HUES48 (cell line): ENCODE measurements around the gene SLC25A41.
A peak's percentile ranks its signal among the peaks of the same experiment; 100 is the strongest.

Experiments used
- H3K27ac ChIP-seq: one replicate; pipeline ENCODE4 v1.7.0; 2013; ENCODE audit warnings: low read depth, low read length, inconsistent platforms
- H3K27me3 ChIP-seq: 2 replicates; pipeline ENCODE4 v1.6.1; 2013; ENCODE audit warnings: mild to moderate bottlenecking, low read length; ENCODE audit not compliant: control insufficient read depth, insufficient read depth
- H3K36me3 ChIP-seq: 2 replicates; pipeline ENCODE4 v1.6.1; 2013; ENCODE audit warnings: low read length; ENCODE audit not compliant: control insufficient read depth, insufficient read depth
- H3K4me1 ChIP-seq: 2 replicates; pipeline ENCODE4 v1.6.1; 2013; ENCODE audit warnings: mild to moderate bottlenecking, low read length; ENCODE audit not compliant: control insufficient read depth, insufficient read depth
- H3K4me3 ChIP-seq: 2 replicates; pipeline ENCODE4 v1.5.1; 2013; ENCODE audit warnings: mild to moderate bottlenecking, low read depth, low read length
- H3K9ac ChIP-seq: 2 replicates; pipeline ENCODE4 v1.6.1; 2013; ENCODE audit warnings: mild to moderate bottlenecking, low read depth, low read length, moderate library complexity
- H3K9me3 ChIP-seq: 2 replicates; pipeline ENCODE4 v1.6.1; 2013; ENCODE audit warnings: low read length; ENCODE audit not compliant: control insufficient read depth, insufficient read depth

The SLC25A41 gene

DNA sequence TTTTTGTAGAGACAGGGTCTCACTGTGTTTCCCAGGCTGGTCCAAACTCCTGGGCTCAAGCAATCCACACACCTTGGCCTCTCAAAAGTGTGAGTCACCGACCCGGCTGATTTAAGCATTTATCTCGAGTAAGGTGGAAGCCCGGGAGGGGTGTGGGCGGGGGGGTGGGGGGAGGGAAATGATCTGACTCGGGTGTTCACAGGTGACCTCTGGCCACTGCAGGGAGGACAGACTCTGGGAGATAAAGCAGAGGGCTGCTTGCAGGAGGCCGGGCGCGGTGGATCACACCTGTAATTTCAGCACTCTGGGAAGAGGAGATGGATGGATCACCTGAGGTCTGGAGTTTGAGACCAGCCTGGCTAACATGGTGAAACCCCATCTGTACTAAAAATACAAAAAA lies 40.1 kb upstream of the SLC25A41 start:
- no peak overlapping the region for H3K27ac ChIP-seq
- H3K27me3 ChIP-seq: peaks cover 15% of the 10 kb centered on the region
- no peaks in the 10 kb centered on the region for H3K9me3 ChIP-seq
- no peaks in the 10 kb centered on the region; the same call in 1 of the 2 replicates for H3K4me1 ChIP-seq
- no peak overlapping the region for H3K9ac ChIP-seq
- H3K4me3 ChIP-seq: no peak overlapping the region
- H3K36me3 ChIP-seq: no peaks in the 10 kb centered on the region

DNA sequence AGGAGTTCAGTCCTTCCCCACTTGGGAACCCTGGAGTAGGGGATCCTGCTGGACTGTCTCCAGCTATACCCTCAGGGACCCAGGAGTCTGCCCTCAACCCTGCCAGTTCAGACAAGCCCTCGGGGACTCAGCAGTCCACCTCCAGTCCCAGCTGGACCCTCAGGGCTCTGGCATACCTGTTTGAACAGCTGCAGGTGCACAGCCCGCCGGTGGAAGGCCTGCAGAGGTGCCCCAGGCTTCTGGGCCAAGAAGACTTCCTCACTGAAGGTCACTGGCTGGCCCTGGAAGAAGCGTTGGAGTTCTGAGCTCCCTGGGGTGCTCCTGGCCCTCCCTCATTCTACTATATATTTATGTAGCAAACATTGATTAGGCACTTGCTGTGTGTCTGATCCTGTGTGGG lies 39.1 kb upstream of the SLC25A41 start:
- Histone ChIP-seq H3K27me3 (peaks cover 15% of the 10 kb centered on the region), H3K9ac (no peak overlapping the region), H3K4me3 (no peak overlapping the region), H3K4me1 (no peaks in the 10 kb centered on the region; the same call in 1 of the 2 replicates), H3K27ac (no peak overlapping the region), H3K9me3 (no peaks in the 10 kb centered on the region), H3K36me3 (no peaks in the 10 kb centered on the region)

DNA sequence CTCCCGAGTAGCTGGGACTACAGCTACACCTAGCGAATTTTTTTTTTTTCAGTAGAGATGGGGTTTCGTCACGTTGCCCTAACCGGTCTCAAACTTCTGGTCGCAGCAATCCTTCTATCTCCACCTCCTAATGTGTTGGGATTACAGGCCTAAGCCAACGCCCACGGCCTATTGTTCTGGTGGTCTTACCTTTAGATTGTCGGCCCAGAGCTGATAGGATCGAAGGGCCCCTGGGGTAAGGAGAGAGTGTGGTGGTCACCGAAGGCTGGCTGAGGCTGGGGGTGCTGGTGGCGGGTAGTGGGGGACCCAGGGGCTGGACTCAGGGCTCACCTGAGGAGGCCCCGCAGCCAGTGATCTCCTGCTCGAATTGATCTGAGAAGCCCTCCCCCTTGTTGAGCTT lies 37.5 kb upstream of the SLC25A41 start:
- no peaks in the 10 kb centered on the region for H3K9me3 ChIP-seq
- H3K36me3 ChIP-seq: peaks cover 13% of the 10 kb centered on the region
- no peak overlapping the region for H3K4me3 ChIP-seq
- H3K9ac ChIP-seq: no peak overlapping the region
- H3K4me1 ChIP-seq: no peaks in the 10 kb centered on the region; the same call in 1 of the 2 replicates
- peaks cover 15% of the 10 kb centered on the region for H3K27me3 ChIP-seq
- H3K27ac ChIP-seq: peak overlapping the region; percentile 20

DNA sequence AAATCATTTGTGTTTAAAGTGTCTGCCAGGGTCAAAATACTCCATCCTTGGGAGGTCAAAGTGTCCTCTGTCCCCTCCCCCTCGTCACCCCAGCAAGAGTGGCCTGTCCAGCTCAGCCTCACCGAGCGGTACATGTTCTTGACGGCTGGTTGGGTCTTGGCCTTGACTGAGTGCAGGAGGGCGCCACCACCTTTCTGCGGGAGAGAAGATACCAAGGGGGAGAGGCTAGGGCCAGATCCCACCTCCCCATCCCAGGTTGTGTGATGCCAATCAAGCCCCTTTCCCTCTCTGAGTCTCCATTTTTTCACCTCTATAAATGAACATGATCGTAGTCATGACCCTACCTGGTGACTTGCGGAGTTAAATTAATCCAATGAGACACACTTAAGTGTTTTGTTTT lies 36.6 kb upstream of the SLC25A41 start:
- Histone ChIP-seq H3K27ac (no peak overlapping the region), H3K4me3 (no peak overlapping the region), H3K36me3 (peaks cover 15% of the 10 kb centered on the region), H3K4me1 (peaks cover 2% of the 10 kb centered on the region; the same call in 1 of the 2 replicates), H3K27me3 (peaks cover 10% of the 10 kb centered on the region), H3K9me3 (no peaks in the 10 kb centered on the region), H3K9ac (no peak overlapping the region)

DNA sequence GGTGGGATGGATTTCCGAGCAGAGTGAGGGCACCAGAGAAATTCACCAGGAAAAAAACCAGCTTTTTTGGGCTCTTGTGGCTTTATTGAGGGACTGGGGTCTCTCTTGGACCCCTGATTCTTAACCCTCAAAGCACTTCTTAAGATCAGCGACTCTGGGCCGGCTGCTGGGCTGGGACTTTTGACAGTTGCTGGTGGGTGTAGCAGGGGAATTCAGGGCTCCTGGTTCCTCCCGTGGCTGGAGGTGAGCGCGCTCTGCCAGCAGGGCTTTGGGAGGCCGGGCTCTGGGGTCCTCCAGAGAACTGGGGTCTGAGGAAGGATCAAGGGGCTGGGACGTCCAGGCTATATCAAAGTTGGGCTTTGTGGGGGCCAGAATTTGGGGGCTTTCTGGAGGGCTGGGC lies 33.8 kb upstream of the SLC25A41 start:
- H3K9ac ChIP-seq: no peak overlapping the region
- H3K27ac ChIP-seq: no peak overlapping the region
- H3K4me3 ChIP-seq: no peak overlapping the region
- H3K27me3 ChIP-seq: peaks cover 2% of the 10 kb centered on the region; the same call in 1 of the 2 replicates
- no peaks in the 10 kb centered on the region for H3K9me3 ChIP-seq
- peaks cover 15% of the 10 kb centered on the region for H3K36me3 ChIP-seq
- peaks cover 7% of the 10 kb centered on the region; the same call in 1 of the 2 replicates for H3K4me1 ChIP-seq

DNA sequence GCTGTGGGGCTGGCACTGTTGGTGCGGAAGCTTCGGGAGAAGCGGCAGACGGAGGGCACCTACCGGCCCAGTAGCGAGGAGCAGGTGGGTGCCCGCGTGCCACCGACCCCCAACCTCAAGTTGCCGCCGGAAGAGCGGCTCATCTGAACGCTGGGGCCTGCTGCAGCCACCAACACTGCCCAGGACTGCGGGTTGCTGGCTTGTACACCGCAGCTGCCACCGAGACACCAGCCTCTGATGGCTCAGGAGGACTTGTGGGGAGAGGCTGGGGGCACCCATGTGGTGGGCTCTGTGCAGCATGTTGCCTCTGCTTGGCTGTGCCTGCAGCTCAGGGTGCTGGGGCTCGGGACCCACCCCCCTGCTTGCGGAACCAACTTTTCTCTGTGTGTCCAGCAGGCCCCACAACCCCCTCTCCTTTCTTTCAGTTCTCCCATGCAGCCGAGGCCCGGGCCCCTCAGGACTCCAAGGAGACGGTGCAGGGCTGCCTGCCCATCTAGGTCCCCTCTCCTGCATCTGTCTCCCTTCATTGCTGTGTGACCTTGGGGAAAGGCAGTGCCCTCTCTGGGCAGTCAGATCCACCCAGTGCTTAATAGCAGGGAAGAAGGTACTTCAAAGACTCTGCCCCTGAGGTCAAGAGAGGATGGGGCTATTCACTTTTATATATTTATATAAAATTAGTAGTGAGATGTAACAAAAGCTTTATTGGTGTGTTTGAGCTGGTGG lies 33.1 kb upstream of the SLC25A41 start:
- H3K9ac ChIP-seq: no peak overlapping the region
- no peak overlapping the region for H3K4me3 ChIP-seq
- H3K4me1 ChIP-seq: peaks cover 7% of the 10 kb centered on the region; the same call in 1 of the 2 replicates
- no peak overlapping the region for H3K27ac ChIP-seq
- peaks cover 4% of the 10 kb centered on the region; the same call in 1 of the 2 replicates for H3K27me3 ChIP-seq
- H3K36me3 ChIP-seq: peaks cover 15% of the 10 kb centered on the region
- no peaks in the 10 kb centered on the region for H3K9me3 ChIP-seq

DNA sequence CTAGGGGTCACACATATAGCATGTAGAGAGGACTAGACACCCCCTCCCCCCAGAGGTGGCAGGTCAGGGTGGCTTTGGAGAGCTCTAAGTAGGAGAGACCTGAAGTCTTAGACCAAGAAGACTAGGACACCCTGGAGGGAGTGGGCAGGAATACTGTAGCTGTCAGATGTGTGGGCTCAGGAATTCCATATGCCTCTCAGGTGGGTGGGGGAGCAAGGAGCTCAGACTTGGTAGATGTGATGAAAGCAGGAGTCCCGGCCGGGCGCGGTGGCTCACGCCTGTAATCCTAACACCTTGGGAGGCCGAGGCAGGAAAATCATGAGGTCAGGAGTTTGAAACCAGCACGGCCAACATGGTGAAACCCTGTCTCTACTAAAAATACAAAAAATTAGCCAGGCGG lies 32.1 kb upstream of the SLC25A41 start:
- peaks cover 15% of the 10 kb centered on the region for H3K36me3 ChIP-seq
- H3K9me3 ChIP-seq: no peaks in the 10 kb centered on the region
- no peak overlapping the region for H3K9ac ChIP-seq
- peaks cover 4% of the 10 kb centered on the region; the same call in 1 of the 2 replicates for H3K27me3 ChIP-seq
- 0 out of 2 replicates have a peak overlapping the region, but pooled peaks have one; percentile 79 for H3K4me3 ChIP-seq
- H3K27ac ChIP-seq: no peak overlapping the region
- 0 out of 2 replicates have a peak, but pooled peaks cover 7% of the 10 kb centered on the region for H3K4me1 ChIP-seq

DNA sequence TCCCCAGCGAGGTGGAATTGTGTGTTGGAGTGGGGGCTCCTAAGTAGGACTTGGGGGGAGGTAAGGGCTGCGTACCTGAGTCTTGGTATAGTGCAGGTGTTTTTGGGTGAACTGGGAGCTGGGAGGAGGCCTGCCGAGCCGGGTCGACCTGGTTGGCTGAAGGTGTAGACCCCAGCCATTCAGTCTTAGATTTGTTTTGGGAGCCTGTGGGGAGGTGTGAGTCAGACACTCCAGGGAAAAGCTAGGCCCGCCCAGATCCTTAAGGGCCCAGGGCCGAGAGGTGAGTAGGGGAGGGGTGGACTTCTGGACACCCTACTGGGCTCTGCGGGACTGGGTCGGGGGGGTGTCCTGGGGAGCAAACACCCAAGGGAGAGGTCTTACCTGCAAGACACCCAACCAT lies 31.4 kb upstream of the SLC25A41 start:
- H3K9ac ChIP-seq: peak overlapping the region; percentile 35; the same call in 1 of the 2 replicates
- H3K27me3 ChIP-seq: peaks cover 4% of the 10 kb centered on the region; the same call in 1 of the 2 replicates
- H3K4me1 ChIP-seq: 0 out of 2 replicates have a peak, but pooled peaks cover 7% of the 10 kb centered on the region
- H3K27ac ChIP-seq: peak overlapping the region; percentile 59
- no peaks in the 10 kb centered on the region for H3K9me3 ChIP-seq
- H3K36me3 ChIP-seq: peaks cover 15% of the 10 kb centered on the region
- peak overlapping the region; percentile 79 for H3K4me3 ChIP-seq

DNA sequence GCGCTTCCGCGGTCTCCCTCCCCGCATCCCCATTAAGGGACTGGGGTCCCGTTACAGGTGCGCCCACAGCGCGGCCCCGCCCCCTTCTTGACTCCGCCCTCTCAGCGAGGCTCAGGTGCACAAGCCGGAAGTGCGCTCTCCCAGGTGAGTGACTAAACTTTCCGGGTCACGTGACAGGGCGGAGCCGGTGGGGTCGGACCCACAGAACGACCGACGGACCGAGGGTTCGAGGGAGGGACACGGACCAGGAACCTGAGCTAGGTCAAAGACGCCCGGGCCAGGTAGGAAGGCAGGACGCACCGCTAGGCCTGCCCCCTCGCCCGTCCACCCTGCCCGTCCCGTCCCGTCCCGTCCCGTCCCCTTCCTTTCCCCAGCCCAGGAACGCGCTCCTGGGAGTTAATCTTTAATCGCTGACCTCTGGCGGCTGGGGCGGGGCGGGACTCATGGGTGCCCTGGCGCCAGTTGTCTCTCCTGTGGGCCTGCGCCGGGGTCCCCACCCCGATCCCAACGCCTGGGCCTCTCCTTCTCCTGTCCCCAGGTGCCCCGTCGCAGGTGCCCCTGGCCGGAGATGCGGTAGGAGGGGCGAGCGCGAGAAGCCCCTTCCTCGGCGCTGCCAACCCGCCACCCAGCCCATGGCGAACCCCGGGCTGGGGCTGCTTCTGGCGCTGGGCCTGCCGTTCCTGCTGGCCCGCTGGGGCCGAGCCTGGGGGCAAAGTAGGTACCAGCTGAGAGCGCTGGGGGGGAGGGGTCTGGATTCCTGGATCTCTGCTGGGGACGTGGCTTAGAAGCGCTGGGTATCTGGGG lies 30.7 kb upstream of the SLC25A41 start, which contains the start of gene CRB3:
Gene CRB3 (plus strand): TSS at position 202 of the 804 bp plus-strand sequence. CDS start 431 bp downstream, at position 633.
- Histone ChIP-seq H3K4me3 (peak within 1 kb of the TSS; percentile 79), H3K9me3 (no peaks in the 10 kb centered on the region), H3K27me3 (peaks cover 4% of the 10 kb centered on the region; the same call in 1 of the 2 replicates), H3K27ac (peak within 1 kb of the TSS; percentile 59), H3K9ac (peak within 1 kb of the TSS; percentile 35; the same call in 1 of the 2 replicates), H3K36me3 (peaks cover 15% of the 10 kb centered on the region), H3K4me1 (0 out of 2 replicates have a peak, but pooled peaks cover 7% of the 10 kb centered on the region)

DNA sequence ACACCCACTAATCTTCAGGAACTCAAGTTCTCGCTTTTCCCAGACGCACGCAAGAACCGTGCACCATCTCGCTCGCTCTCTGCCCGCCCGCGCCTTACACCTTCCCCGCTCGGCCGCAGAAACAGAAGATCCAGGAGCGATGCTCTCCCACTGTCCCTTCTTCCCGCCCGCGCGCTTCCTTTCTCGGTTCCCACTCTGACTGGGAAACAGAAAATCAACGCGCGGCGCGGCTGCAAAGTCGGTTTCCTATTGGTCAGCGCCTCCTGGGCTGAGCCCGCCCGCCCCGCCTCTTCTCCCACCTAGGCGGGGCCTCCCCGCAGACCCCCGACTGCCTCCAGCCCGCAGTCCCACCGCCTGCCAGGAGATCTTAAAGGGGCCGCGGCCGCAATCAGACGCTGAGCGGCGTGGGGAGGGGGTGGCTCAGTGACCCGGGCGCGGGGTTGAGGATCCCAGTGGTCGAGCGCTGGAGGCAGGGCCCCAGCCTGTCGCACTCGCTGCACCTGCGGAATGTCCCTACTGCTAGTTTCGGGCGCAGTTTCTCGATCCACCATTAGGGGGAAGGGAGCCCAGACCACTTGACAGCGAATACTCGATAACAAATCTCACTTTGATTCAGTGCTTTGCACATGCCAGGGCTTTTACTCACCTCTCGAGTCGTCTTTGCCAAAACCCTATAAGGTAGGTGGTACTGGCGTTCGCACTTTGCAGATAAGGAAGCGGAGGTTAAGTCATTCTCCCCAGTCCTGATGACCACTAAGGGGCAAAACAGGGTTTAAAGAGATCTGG lies 26.7 kb upstream of the SLC25A41 start:
- Histone ChIP-seq H3K9me3 (no peaks in the 10 kb centered on the region), H3K9ac (peak overlapping the region; percentile 22; the same call in 1 of the 2 replicates), H3K4me1 (0 out of 2 replicates have a peak, but pooled peaks cover 6% of the 10 kb centered on the region), H3K27me3 (peaks cover 4% of the 10 kb centered on the region; the same call in 1 of the 2 replicates), H3K36me3 (peaks cover 5% of the 10 kb centered on the region; the same call in 1 of the 2 replicates), H3K4me3 (peak overlapping the region; percentile 75), H3K27ac (peak overlapping the region; percentile 60)
